8988T (cell line): ENCODE measurements around the gene POP4.
A peak's percentile ranks its signal among the peaks of the same experiment; 100 is the strongest.
"Not testable (repeated sequence)": the region's sequence is repeated elsewhere in the genome, so short reads cannot be mapped to it uniquely, and the experiment has no call there.

Experiments used
- DNase-seq: peaks from one replicate; pipeline ENCODE4 v3.0.0; 2011

Gene POP4

GRCh38 chr19:29605653-29606419 is at the start of gene POP4:
POP4 (plus strand) TSS chr19:29606283; CDS start chr19:29606319, 36 bp downstream.
- DNase-seq = peak; percentile 99

GRCh38 chr19:29559110-29559509 is 47.0 kb upstream of the POP4 start:
- not testable (repeated sequence) for DNase-seq

- DNase-seq = no peak
Measured at GRCh38 chr19:29559743-29560142, 46.3 kb upstream of the POP4 start.

DNA sequence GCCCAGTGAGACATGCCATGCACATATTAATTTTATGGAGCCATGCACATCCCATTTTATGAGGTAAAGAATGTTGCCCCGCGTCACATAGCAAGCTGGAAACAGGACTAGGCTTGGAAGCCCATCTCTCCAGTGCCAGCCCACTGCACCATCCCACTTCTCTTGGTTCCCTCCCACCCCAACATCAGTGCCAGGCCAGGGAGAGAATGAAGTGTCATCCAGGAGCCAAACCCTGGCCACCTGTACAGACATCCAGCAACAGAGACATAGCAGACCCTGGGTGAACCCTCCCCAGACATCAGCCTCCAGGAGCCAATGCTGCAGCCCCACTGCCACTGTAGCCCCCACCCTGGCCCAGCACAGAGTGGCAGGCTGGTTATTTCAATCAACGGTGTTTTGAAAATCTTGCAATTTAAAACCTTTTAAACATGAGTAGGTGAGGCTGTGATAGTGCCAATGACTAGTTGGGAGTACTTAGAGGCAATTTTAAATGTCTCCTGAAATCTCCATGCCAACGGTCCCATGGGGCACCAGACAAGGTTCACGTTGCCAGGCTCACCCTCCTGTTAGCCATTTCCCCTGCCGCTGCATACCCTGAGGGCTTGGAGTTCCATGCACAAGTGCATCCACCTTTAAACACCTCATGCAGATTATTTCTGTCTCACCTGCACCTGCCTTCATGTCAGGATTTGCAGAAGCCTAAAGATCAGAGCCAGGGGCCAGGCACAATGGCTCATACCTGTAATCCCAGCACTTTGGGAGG is 45.6 kb upstream of the POP4 start:
- no peak for DNase-seq

GRCh38 chr19:29561601-29562000 is 44.5 kb upstream of the POP4 start:
- DNase-seq = no peak

DNA sequence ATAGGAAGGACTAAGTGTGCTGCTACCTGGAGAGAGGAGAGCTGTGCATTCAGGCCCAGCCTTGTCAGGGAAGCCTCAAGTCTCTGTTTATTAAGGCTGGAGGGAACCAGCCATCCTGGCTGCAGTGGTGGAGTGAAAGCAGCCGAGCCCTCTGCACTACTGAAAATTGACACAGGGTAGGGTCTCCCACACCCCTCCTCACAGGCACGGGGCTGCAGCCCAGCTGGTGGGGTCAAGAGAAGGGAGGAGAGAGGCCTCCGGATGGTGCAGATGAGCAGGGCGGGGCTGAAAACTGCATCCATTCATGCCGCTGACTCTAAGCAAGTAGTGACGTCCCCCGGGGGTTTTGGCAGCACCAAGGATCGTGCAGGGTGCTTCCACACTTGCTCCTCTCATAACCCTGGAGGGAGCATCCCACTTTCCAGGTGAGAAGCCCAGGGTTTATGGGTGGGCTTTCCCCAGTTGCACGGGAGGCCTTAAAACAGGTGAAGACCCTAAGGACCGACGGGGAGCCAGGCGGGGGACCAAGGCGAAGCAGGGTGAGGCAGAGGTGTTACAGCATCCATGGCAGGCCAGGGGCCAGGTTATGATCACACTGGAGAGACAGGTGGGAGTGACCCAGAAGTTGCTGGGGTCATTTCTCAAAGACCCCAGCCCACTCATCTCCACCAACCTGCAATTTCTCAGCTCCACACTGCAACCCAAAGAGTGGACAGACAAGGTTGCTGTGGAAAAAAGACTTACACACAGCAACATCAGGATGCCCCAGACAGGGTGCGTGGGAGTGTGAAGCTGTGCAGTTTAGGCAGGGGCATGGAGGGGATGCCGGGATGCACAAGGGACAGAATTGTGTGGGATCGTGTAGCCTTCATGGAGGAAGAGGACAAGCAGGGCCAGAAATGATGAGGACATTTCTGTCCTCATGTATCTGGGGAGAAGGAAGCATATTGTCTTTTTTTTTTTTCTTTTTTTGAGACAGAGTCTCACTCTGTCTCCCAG is 43.5 kb upstream of the POP4 start:
- no peak for DNase-seq

GRCh38 chr19:29563486-29564101 is 42.5 kb upstream of the POP4 start:
- no peak for DNase-seq

DNA sequence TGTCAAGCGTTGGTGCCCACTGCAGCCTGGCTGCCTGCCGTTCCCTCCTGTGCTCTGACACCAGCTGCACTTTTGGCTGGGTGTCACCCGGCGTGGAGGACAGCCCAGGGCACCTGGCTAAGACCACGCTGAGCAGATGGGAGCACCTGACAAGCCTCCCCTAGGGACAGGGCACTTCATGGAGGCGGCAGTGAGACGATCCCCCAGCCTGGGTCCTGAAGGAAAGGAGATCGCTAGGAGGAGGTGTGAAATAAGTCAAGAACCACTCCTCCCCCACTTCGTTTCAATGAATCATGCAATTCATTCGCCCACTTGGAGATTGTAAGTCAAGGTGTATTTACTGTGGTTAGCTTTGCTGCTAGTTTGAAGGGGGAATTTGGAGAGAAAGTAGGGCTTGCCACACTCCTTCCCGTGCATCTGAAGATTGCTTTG is 41.5 kb upstream of the POP4 start:
- no peak for DNase-seq

- DNase-seq = no peak
Measured at GRCh38 chr19:29565171-29565570, 40.9 kb upstream of the POP4 start.

DNA sequence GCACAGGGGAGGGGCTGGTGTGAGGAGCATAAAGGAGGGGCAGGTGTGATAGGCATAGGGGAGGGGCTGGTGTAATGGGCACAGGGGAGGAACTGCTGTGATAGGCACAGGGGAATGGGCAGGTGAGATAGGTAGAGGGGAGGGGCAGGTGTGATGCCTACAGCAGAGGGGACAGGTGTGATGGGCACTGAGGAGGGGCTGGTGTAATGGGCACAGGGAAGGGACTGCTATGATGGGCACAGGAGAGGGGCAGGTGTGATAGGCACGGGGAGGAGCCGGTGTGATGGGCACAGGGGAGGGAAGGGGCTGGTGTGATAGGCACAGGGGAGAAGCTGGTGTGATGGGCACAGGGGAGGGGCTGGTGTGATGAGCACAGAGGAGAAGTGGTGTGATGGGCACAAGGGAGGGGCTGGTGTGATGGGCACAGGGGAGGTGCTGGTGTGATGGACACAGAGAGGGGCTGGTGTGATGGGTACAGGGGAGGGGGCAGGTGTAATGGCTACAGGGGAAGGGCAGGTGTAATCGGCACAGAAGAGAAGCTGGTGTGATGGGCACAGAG is 39.5 kb upstream of the POP4 start:
- DNase-seq = no peak

DNA sequence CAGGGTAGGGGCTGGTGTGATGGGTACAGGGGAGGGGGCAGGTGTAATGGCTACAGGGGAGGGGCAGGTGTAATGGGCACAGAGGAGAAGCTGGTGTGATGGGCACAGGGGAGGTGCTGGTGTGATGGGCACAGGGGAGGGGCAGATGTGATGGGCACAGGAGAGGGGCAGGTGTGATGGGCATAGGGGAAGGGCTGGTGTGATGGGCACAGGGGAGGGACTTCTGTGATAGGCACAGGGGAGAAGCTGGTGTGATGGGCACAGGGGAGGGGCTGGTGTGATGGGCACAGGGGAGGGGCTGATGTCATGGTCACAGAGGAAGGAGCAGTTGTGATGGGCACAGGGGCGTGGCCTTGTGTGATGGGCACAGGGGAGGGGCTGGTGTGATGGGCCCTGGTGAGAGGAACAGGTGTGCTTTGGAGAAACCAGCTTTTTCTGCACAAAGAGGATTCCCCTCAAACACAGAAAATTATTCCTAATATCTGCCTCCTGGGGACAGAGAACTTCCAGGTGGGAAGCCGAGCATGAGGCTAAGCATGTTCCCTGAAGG is 38.6 kb upstream of the POP4 start:
- DNase-seq = no peak

GRCh38 chr19:29568036-29569025 is 37.8 kb upstream of the POP4 start:
- DNase-seq = no peak

- no peak for DNase-seq
Measured at GRCh38 chr19:29569038-29569911, 36.8 kb upstream of the POP4 start.

GRCh38 chr19:29571181-29571580 is 34.9 kb upstream of the POP4 start:
- DNase-seq = no peak

GRCh38 chr19:29573486-29573885 is 32.6 kb upstream of the POP4 start:
- DNase-seq = no peak

GRCh38 chr19:29574510-29574909 is 31.6 kb upstream of the POP4 start:
- DNase-seq = no peak

DNA sequence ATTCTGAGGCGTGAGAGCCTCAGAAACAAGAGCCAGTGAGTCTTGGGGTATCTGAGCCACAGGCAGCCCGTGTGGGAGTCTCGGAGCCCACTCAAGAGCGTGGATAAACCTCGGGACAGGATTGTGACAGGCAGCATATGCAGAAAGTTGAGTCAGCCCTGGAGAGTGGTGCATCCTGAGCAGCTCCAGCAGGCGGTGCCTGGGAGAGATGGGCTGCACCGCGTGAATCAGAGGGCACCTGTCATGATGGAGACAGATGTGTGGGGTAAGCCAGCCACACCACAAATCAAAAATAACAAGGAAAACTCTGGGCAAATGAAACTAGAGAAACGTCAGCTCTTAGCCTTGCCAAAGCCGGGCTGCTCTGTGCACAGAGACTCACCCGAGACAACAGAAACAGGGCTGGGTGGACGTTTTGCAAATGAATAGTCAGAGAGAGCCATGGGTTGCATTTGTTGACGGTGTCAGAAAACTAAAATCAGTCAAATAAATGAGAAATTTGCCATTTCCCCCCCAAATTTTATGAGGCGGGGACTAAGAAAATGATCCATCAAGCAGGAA is 30.0 kb upstream of the POP4 start:
- DNase-seq = no peak

- no peak for DNase-seq
Measured at GRCh38 chr19:29576761-29577648, 29.1 kb upstream of the POP4 start.
